DOHH2 (cell line): ENCODE results near the gene GBA2.

Source experiments
- H3F3A ChIP-seq: fragments of 200-600 bp; sonication (generic), shearing (Covaris generic); 2 replicates; pipeline ENCODE4 v1.6.0; 2016; ENCODE audit warnings: antibody characterized with exemption, mild to moderate bottlenecking; ENCODE audit not compliant: control insufficient read depth, insufficient read depth
- H3K27ac ChIP-seq: fragments of 200-600 bp; sonication (generic); 2 replicates; pipeline ENCODE4 v1.5.1; 2014; ENCODE audit warnings: low read depth, mild to moderate bottlenecking, low read length, moderate library complexity
- H3K27me3 ChIP-seq: fragments of 200-600 bp; sonication (generic); 2 replicates; pipeline ENCODE4 v1.6.1; 2014; ENCODE audit warnings: mild to moderate bottlenecking, low read length, mixed read lengths; ENCODE audit not compliant: control insufficient read depth
- H3K36me3 ChIP-seq: fragments of 200-600 bp; sonication (generic); 2 replicates; pipeline ENCODE4 v1.6.1; 2014; ENCODE audit warnings: mild to moderate bottlenecking, low read length, moderate library complexity, mixed read lengths; ENCODE audit not compliant: control insufficient read depth
- H3K4me1 ChIP-seq: fragments of 200-600 bp; sonication (generic); 2 replicates; pipeline ENCODE4 v1.6.1; 2014; ENCODE audit warnings: mild to moderate bottlenecking, low read length, mixed read lengths; ENCODE audit not compliant: control insufficient read depth
- H3K4me2 ChIP-seq: fragments of 200-600 bp; sonication (generic); 2 replicates; pipeline ENCODE4 v1.6.0; 2014; ENCODE audit warnings: mild to moderate bottlenecking, low read length, moderate library complexity
- H3K4me3 ChIP-seq: fragments of 200-600 bp; sonication (generic); 2 replicates; pipeline ENCODE4 v1.5.1; 2014; ENCODE audit warnings: mild to moderate bottlenecking, low read length, mixed read lengths
- H3K79me2 ChIP-seq: fragments of 200-600 bp; sonication (generic); 2 replicates; pipeline ENCODE4 v1.6.1; 2014; ENCODE audit warnings: mild to moderate bottlenecking, low read length, mixed read lengths; ENCODE audit not compliant: control insufficient read depth
- H3K9me2 ChIP-seq: fragments of 200-600 bp; sonication (generic); replicated peaks from 2 replicates; pipeline ENCODE4 v1.6.1; 2014; ENCODE audit warnings: mild to moderate bottlenecking, low read length, mixed read lengths; ENCODE audit not compliant: control insufficient read depth
- H3K9me3 ChIP-seq: fragments of 200-600 bp; sonication (generic); 2 replicates; pipeline ENCODE4 v1.6.1; 2014; ENCODE audit warnings: antibody characterized with exemption, low read length, mixed read lengths; ENCODE audit not compliant: control insufficient read depth, insufficient read depth
- H4K20me1 ChIP-seq: fragments of 200-600 bp; sonication (generic); 2 replicates; pipeline ENCODE4 v1.6.0; 2014; ENCODE audit warnings: low read depth, mild to moderate bottlenecking, antibody characterized with exemption, low read length, moderate library complexity; ENCODE audit not compliant: control insufficient read depth, insufficient read depth
- CTCF ChIP-seq: fragments of 200-600 bp; sonication (generic); IDR thresholded peaks from one replicate; pipeline ENCODE4 v1.5.1; 2014; ENCODE audit warnings: antibody characterized with exemption, mild to moderate bottlenecking, low read depth, low read length; ENCODE audit not compliant: poor library complexity, severe bottlenecking
- EZH2phosphoT487 ChIP-seq: fragments of 200-600 bp; sonication (generic); IDR thresholded peaks from 2 replicates; pipeline ENCODE4 v1.6.1; 2017; ENCODE audit warnings: borderline replicate concordance, mild to moderate bottlenecking, antibody characterized with exemption, low read length, moderate library complexity, mixed read lengths

Gene GBA2

GRCh38 chr9:35776018-35776417 lies 27.0 kb upstream of the GBA2 start:
- Histone ChIP-seq H3K27ac (no peak overlapping the region), H3K79me2 (no peaks in the 10 kb centered on the region), H3K27me3 (no peaks in the 10 kb centered on the region), H3K9me3 (no peaks in the 10 kb centered on the region), H3F3A (no peaks in the 10 kb centered on the region), H3K4me1 (peaks cover 16% of the 10 kb centered on the region), H4K20me1 (no peaks in the 10 kb centered on the region), H3K9me2 (no peaks in the 10 kb centered on the region), H3K4me2 (peak overlapping the region; percentile 10; the same call in 1 of the 2 replicates), H3K36me3 (no peaks in the 10 kb centered on the region; the same call in 1 of the 2 replicates), H3K4me3 (no peak overlapping the region)
- TF ChIP-seq EZH2phosphoT487 (no peak), CTCF (no peak)

- Histone ChIP-seq H3K36me3 (no peaks in the 10 kb centered on the region; the same call in 1 of the 2 replicates), H3K4me3 (no peak overlapping the region), H4K20me1 (no peaks in the 10 kb centered on the region), H3K9me2 (no peaks in the 10 kb centered on the region), H3K79me2 (no peaks in the 10 kb centered on the region), H3F3A (no peaks in the 10 kb centered on the region), H3K9me3 (no peaks in the 10 kb centered on the region), H3K27ac (no peak overlapping the region), H3K27me3 (no peaks in the 10 kb centered on the region), H3K4me1 (peaks cover 16% of the 10 kb centered on the region), H3K4me2 (no peak overlapping the region)
- TF ChIP-seq CTCF = no peak
- no peak for TF ChIP-seq EZH2phosphoT487
These were observed 26.0 kb upstream of the GBA2 start for GRCh38 chr9:35774907-35775635.

DNA sequence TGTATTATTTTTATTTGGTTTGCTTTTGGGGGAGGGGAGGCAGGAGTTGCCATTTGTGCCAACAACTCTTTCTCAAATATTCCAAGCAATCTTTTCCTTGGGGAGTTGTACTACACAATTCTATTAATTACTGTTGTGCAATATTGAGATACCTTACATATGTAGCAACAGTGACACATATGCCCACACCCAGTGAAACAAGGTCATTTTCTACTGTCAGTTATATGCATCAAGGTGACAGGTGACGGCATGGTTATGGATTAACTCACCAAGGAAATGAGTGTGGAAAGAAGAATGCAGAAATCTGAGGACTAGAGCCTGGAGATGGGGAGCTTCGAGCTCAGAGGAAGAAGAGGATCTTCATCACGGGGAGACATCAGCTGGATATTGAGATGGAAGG lies 22.9 kb upstream of the GBA2 start:
- Histone ChIP-seq H3K27ac (no peak overlapping the region), H3K4me1 (peaks cover 16% of the 10 kb centered on the region), H3K4me3 (no peak overlapping the region)

More for the DNA sequence above, 22.9 kb upstream of the GBA2 start:
- Histone ChIP-seq H3K9me2 (no peaks in the 10 kb centered on the region), H3K9me3 (no peaks in the 10 kb centered on the region), H3F3A (no peaks in the 10 kb centered on the region), H3K4me2 (no peak overlapping the region), H3K79me2 (no peaks in the 10 kb centered on the region), H3K36me3 (no peaks in the 10 kb centered on the region; the same call in 1 of the 2 replicates), H4K20me1 (no peaks in the 10 kb centered on the region), H3K27me3 (no peaks in the 10 kb centered on the region)
- no peak for TF ChIP-seq EZH2phosphoT487
- no peak for TF ChIP-seq CTCF
